Posterior vena cava (tissue), 2 donors: ENCODE results near the gene FAM131B. TPM values are rescaled to one million over a fixed set of nuclear protein-coding genes. Genes with fewer than 3 reads are reported as not detected.

Source experiments
- DNase-seq: peaks from one replicate; pipeline ENCODE4 v3.0.0-alpha.2; 2020; ENCODE audit warnings: low spot score
- intact Hi-C, 2 donors: fragments of 100-400 bp; cut with DNase I; formaldehyde crosslinking; loops; one replicate each; pipeline versions ENCODE4 v1.14.1 to v1.14.2; 2022 to 2023
- total RNA-seq, 2 donors: library from RNA; stranded (reverse); fragmentation: NEBNext Ultra II Directional; extraction: Animal tissue kit (Norgen Biotek cat#: 25700); gene quantifications; one replicate each; pipeline ENCODE4 v1.2.1, GENCODE V29; 2021
- donor health status: DM: yes; HTN: yes; CAD: no.
- donor health status: DM: yes; HTN: yes; CAD: no.

The FAM131B gene
- total RNA-seq, 2 donors from 2014 or later: 1.1 to 1.5 TPM

DNA sequence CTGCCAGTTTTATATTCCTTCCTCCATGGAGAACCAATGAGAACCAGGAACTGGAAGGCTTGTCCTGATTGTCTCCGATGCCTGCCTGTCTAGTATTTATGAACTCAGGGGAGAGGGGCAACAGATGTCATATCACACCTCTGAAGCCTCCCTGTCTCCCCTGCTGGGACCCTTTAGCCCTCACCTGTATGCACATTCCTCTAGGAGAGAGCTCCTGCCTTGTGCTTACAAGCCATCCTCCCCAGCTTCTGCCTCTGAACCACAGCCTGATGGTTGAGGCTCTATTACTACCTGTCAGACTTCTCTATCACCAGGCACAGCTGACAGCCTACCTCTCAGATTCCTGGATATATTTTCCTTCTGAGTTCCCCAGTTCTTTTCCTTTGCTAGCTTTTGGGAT is 5.9 kb upstream of the FAM131B start:
- intact Hi-C loops: no loop called here

DNA sequence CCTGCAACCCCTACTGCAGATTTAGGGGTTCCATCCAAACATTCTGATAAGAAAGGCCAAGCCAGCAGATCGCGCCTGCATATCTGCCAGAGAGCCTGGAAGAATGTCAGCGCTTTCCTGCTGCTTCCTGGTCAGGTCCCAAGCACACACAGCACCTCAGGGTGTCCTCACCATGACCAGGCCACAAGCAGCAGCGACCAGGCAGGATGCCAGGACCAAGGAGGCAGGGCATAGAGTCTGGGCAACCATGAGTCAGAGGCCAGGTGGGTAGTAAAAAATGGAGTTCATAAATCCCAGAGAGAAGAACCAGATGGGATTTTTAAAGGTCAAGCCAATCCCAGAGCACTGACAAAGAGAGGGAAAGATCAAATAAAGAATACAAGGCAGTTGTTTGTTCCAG is 5.5 kb upstream of the FAM131B start:
- DNase-seq: no peak
- intact Hi-C loops: no loop called here

More for the DNA sequence above, 5.9 kb upstream of the FAM131B start:
- DNase-seq: no peak

DNA sequence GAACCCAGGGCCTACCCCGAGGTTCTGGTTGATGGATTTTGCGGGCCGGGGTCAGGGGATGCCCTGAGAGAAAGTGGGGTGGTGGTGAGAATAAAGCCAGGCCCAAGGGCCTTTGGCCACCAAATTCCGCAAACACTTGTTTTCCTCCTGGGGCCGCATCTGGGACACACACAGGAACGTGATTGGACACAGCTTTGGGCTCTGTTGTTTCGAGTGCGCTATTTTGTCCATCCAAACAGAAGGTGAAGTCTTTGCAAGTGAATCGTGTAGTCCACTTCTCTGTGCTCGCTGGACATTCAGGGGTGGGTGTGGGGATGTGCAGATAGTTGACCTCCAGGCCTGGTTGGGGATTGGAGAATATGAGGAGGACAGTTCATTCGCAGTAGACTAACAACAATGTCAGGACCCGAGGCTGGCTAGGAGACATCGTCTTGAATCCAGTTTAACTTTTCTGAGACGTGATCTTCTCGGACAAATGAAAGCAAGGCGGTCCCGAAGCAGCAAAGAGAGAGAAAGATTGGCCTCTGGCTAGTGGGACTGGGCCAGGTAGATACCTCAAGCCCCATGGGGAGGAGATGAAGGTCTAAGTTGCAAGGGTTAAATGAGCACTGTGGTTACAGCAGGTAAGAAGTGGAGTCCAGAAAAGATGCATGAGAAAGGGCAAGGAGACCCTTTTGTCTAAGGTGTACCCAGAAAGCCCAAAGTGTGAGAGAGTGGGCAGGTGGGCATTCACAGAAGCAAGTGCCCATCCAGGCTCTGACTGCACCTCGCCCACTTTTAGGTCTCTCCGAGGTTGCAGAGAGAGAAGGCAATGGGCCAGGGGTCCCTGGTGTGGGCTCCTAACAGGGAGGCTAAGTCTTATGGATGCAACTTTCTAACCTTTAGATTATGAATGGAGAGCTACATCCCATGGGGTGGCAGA is 764 bp upstream of the FAM131B start:
- no peak for DNase-seq
- intact Hi-C loops: no loop called here

DNA sequence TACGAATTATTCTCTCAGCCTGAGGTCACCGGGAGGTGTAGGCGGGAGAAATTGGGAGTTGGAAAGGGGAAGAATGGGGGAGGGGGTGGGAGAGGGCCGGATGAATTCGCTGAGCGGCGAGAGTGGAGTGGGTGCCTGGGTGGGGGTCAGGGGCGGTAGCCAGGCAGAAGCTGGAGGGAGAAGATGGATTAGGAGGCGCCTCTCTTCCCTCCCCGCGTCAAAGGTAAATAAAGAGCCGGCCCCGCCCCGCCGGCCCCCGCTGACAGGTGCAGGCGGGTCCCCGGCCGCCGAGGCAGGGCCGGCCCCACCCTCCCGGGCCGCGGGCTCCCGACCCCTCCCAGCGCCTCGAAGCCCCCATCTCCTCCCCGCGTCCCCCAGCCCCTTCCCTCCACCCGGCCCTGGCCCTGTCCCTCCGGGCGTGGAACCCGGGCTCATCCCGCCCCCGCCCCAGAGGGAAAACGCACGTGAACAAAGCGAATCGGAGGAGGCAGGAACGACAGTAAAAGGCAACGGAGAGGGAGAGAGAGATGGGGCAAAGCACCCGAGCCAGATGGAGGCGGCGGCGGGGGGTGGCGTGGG is 872 bp downstream of the FAM131B start:
- intact Hi-C loops: no loop called here

DNA sequence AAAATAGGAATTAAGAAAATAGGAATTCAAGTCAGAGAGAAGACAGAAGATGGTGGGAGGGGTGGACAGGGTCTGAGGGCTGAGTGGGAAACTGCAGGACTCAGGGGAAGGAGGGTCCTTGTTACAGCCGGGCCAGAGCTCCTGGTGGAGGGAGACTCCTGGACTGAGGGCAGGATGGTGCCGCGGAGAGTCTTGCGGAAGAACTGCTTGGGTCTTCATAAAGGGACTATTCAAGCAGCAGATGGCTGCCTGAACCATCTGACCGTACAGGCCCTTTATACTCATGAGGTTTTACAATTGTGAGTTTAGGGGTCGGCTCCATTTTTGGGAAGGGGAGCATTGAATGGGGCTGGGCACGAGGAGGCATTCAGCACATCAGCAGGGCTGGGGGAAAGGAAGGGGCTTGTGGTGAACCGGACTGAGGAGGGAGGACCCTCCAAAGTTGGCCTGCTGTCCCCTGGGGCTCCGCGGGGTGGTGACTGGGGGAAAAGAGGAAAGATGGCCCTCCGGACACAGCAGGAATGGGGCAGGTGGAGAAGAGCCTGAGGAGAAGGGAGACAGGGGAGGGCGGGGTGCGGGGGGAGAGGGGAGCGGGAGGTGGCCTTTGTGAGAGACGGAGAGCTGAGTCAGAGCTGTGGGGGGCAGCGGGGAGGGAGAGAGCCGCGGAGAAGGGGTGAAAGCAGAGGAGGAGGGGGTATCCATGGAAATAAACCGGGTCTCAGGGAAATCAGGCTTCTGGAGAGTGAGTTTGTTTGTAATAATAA is 1.5 kb downstream of the FAM131B start:
- intact Hi-C loops: no loop called here
- DNase-seq: no peak

More for the DNA sequence above, 872 bp downstream of the FAM131B start:
- no peak for DNase-seq

DNA sequence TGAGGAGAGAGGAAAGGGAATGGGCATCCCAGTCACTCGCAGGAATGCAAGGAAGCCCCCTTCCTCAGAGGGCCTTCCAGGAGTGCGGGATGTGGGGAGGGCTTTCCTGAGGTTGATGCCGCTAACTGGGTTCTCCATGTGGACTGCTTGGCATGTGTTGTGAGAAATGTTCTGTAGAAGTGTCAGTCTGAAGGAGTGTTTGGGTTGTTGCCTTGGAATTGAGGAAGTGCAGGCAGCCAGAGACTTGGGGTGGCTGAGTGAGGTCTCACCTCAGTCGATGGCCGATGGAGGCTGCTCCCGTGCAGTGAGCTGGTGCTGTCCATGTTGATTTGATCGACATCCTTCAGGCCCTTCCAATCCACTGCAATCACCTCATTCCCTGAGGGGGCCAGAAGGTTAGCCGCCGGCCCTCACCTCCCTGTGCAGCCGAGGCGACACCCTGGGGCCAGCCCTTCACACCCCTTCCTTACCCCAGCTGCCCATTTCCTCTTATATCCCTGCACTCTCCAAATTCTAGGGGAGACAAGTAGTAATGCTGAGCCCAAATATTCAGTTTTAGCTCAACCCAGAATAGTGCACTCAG is 2.7 kb downstream of the FAM131B start:
- intact Hi-C loops: no loop called here
- no peak for DNase-seq

DNA sequence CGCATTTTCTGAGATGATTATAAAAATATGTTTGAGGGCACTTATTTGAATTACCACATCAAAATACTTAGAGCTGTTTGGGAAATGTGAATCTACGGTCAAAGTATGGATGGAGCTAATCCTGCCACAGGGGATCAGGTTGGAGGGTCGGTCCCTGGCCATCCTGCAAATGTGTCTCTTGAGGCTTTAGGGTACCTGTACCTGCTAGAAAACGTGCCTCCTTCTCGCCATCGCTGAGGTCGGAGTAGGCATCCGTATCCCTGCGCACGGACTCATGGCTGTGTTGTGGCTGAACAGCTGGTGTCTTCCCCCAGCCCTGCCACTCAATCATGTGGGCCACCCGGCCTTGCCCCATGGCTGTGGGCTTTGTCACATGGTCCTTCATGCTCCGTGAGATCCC is 3.9 kb downstream of the FAM131B start:
- intact Hi-C loops: no loop called here

DNA sequence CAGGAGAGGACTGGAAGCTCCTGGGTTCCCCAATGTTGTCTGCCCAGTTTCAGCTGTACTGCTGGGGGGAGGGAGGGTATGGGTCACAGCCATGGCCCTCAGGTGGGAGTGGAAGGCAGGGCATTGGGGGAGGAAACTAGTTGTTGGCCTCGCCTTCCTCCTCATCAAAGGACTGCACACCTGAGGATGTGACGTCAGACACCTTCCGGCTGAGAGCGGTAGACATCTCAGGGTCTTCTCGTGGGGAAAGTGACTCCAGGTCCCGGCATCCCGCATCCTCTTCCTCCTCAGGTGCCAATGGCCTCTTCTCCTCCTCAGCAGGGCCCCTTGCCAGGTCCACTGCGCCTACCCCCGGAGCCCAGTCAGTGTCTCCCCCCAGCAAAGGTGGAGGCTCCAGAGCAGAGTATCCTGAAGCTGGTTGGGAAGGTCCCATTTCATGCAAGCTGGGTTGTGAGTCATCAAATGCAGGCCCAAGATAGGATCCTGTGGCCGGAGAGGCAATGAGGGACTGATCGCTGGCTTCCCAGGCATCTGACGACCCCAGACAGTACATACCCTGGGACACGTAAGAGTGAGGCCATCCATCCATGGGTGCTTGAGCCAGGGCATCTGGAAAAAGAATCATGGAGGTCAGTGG is 6.0 kb downstream of the FAM131B start:
- intact Hi-C loops: no loop called here
- no peak for DNase-seq

More for the DNA sequence above, 3.9 kb downstream of the FAM131B start:
- DNase-seq: no peak

DNA sequence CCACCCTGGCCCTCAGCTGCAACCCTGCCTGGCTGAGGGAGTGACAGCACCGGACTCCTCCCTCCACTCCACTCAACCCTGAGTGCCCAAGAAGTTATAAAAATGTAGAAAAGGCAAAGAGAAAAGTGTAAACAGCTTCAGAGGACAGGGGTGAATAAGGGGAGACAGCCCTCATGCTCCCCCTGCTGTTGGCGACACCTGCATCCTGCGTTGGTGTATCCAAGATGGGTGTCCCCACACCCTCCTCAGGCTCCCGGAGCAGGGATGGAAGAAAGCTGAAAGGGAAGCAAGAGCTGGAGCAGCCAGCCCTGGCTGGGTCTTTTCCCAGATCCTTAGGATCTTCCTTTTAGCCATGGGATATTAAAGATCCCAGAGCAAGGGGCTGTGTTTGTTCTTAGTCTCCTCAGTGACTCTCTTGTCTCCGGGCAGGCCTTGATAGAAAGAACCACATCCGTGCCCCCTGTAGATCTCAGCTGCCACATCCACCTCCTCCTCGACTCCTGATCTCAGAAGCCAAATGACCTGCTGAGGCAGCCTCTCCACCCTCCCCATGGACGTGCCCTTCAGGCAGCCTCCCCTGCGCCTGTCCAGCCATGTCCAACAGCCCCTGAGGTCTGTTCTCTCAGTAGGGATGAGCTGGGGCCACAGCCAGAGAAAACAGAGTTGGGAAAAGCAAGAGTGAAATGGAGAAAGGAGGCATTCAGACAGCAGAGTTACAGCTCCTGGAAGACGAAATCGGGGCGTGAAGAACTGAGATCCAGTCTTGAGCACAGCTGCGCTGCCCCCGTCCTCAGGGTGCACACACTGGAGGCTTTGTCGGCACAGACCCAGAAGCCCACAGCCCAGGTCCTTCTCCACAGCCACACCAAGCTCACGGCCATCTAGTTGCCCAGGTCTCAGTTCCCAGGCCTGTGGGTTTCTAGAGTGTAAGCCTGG is 6.8 kb downstream of the FAM131B start:
- intact Hi-C loops: no loop called here
- DNase-seq: no peak

DNA sequence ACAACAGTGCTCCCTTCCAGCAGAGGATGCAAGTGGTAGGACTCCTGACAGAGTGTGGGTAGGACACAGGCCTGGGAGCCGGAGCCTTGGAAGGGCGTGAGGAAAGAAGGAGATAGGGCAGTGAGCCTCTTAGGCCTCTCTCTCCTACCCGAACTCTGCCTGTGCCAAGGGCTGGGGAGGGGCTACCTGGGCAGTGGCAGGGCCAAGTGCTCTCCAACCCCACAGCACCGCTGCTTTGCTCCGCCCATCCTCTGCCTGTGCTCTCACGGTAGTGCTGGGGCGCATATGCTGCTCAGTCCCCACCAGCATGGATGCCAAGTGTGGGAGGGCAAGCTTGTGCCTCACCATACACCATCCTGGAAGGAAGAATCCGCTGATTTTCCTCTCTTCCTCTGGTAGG is 7.5 kb downstream of the FAM131B start:
- DNase-seq: no peak
- intact Hi-C loops: no loop called here

DNA sequence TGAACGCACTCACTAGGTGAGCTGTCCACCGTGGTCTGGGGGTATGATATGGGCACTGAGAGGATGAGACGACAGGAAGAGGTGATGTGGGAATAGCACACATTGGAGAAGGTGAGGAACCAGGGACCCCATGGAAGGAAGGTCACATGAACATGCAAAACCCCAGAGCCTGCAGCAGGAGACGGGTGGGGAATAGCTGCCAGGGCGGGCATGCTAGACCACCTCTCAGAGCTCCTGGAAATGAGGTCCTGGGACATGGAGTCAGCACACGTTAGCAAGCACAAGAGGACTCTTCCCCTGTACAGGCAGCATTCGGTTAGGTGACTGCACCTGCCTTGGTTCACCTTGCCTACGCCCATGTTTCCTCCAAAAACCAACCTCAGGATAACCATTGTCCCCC is 8.1 kb downstream of the FAM131B start:
- intact Hi-C loops: no loop called here

DNA sequence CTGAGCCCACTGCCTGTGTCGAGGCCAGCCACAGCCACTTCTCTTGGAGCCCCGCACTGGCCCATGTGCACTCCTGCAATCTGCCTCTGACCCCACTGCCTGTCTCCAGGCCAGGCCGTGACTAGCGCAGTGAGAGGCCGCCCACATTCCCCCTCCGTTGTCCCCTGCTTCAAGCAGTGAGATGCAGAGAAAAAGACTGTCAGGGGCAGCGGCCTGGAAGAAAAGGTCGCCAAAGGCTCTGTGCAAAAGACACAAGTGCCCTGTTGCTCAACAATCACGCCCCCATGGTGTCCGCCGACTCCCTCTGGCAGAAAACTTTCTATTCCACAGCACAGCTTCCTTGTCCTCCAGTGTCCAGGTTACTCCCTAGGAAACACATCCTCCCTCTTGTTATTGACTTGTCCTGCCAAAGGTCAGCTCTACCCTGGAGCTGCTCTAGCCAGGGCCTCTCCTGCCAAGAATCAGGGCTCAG is 9.9 kb downstream of the FAM131B start:
- intact Hi-C loops: no loop called here
- DNase-seq: no peak

More for the DNA sequence above, 8.1 kb downstream of the FAM131B start:
- DNase-seq: no peak

DNA sequence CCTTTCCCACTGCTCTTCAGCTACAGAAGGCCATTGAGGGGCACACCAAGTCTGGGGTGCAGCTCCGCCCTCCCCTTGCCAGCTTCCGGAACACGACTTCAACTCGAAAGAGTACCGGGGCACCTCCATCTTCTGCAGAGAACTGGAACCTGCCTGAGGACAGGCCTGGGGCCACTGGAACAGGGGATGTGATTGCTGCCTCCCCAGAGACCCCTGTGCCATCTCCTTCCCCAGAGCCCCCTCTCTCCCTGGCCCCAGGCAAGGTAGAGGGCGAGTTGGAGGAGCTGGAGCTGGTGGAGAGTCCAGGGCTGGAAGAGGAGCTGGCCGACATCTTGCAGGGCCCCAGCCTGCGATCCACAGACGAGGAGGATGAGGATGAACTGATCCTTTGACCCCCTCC is 10.9 kb downstream of the FAM131B start:
- intact Hi-C loops: no loop called here
- no peak for DNase-seq

DNA sequence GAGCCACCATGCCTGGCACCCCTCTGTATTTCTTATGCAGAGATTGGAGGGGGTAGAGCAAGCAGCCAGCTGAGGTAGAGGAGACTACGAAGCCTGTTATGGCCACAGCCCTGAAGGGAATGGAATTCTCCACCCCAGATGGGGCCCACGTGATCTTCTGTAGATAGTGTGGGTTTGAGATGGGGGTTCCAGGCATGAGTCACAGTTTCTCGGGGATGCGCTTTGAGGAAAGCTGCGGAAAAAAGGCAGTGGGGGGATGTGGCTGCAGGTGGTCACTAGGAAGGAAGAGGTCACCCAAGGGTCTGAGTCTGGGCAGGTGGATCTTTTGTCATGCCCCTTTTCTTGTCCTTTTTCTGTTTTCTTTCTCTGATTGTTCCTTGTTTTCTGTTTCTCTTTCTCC is 11.5 kb downstream of the FAM131B start:
- intact Hi-C loops: no loop called here
- DNase-seq: no peak

DNA sequence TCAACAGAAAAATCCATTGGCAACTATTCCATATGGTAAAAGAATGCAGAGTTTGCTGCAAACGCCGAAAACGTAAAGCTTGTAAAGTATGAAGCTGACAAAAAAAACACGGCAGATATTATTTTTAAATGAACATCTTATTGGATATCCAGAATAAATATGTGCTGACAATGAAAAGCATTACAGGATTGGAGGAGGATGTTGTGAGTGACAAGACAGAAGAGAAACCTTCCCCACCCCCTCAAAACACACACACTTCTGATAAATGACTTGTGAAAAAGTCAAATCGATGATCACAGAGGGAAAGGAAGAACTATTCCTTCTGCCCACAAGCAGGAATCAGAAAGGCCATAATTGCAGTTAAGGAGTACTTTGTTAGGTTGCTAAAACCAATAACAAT is 14.6 kb downstream of the FAM131B start:
- no peak for DNase-seq
- intact Hi-C loops: no loop called here

DNA sequence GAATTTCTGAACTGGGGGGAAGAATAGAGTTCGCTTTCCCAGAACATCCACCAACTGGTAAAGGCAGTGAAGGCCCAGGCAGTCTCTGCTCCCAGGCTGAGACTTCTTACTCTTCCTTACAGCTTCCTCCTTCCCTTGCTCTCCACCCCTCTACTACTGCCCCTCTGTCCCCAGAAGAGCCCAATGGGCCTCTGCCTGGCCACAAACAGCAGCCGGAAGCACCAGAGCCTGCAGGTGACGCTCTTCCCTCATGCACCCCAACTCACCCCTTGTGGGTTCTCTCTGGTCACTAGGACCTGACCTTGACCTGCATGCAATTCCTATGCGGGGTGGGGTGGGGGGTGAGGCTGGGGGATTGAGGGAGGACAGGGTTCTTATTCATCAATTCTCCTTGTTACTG is 16.5 kb downstream of the FAM131B start:
- no peak for DNase-seq
- intact Hi-C loops: no loop called here

DNA sequence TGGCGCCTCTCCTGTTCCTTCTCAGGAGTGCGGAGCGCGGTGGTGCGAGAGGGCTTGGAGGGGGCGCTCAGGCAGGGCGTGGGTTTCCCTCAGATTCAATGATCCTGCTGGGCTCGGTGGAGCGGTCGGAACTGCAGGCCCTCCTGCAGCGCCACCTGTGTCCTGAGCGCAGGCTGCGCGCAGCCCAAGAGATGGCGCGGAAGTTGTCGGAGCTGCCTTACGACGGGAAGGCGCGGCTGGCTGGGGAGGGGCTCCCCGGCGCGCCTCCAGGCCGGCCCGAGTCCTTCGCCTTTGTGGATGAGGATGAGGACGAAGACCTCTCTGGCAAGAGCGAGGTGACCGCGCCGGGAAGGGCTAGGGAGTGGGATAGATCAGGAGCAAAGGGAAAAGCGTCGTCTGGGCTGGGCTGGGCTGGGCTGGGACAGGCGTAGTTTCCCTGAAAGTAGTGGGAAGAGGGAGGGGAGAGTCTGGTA is 17.0 kb downstream of the FAM131B start:
- intact Hi-C loops: no loop called here
- DNase-seq: no peak

DNA sequence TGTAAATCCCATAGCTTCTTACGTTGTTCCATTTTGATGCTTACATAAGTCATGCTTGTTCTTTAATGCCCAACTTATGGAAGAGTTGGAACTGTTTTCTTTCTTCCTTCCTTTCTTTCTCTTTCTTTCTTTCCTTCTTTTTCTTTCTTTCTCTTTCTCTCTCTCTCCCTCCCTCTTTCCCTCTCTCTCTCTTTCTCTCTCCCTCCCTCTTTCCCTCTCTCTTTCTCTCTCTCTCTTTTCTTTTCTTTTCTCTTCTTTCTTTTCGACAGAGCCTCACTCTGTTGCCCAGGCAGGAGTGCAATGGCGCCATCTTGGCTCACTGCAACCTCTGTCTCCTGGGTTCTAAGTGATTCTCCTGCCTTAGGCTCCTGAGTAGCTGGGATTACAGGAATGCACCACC is 18.9 kb downstream of the FAM131B start:
- intact Hi-C loops: no loop called here
- DNase-seq: no peak
